ENCODE results near the gene HSPA1L.

Gene HSPA1L

DNA sequence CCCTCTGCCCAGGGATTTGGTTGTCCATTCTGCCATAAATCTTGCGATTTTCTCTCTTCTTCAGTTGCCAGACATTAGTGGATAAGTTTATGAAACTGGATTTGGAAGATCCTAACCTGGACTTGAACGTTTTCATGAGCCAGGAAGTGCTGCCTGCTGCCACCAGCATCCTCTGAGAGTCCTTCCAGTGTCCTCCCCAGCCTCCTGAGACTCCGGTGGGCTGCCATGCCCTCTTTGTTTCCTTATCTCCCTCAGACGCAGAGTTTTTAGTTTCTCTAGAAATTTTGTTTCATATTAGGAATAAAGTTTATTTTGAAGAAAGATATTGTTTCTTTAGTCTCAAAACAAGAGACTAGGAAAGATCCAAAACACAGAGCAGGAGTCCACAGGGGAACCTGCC, 52.7 kb downstream of the HSPA1L start, which contains the start of gene SAPCD1:
TSS of gene SAPCD1 (plus strand) at position 301 of the 400 bp plus-strand sequence. CDS start 399 bp downstream, outside the sequence.
- H3K27ac ChIP-seq, result peak within 1 kb of the TSS; percentile 23; the same call in 1 of the 2 replicates
- TF ChIP-seq ZFX (IDR thresholded peaks at IDR 0.05; ENCODE audit: borderline replicate concordance), result no peak
- TF ChIP-seq, protein P1, sequence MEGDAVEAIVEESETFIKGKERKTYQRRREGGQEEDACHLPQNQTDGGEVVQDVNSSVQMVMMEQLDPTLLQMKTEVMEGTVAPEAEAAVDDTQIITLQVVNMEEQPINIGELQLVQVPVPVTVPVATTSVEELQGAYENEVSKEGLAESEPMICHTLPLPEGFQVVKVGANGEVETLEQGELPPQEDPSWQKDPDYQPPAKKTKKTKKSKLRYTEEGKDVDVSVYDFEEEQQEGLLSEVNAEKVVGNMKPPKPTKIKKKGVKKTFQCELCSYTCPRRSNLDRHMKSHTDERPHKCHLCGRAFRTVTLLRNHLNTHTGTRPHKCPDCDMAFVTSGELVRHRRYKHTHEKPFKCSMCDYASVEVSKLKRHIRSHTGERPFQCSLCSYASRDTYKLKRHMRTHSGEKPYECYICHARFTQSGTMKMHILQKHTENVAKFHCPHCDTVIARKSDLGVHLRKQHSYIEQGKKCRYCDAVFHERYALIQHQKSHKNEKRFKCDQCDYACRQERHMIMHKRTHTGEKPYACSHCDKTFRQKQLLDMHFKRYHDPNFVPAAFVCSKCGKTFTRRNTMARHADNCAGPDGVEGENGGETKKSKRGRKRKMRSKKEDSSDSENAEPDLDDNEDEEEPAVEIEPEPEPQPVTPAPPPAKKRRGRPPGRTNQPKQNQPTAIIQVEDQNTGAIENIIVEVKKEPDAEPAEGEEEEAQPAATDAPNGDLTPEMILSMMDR (IDR thresholded peaks at IDR 0.05), result no peak

- H3K27ac ChIP-seq, result no peak overlapping the region
- no peak for TF ChIP-seq ZFX (IDR thresholded peaks at IDR 0.05; ENCODE audit: borderline replicate concordance)
- TF ChIP-seq, protein P1 (IDR thresholded peaks at IDR 0.05), result no peak
These were observed 53.7 kb downstream of the HSPA1L start for GRCh38 chr6:31761343-31761742.

DNA sequence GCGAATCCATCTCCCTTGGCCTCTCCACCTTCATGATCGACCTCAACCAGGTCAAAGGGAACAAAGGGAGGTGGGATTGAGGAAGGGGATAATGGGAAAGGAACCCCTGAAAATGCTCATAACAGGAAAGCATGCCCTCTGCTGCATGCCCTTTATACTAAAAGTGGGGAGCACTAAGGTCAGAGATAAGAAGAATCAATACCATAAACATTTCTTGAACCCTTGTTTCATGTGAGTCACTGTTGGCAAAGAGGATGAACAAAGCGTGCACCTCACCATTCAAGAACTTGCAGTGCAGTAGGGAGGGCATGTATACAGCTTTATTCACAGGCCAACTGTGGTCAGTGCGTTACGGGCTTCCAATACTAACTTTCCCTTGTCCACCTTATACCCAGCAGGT, 54.3 kb downstream of the HSPA1L start:
- TF ChIP-seq, protein P1 (IDR thresholded peaks at IDR 0.05), result no peak
- TF ChIP-seq ZFX (IDR thresholded peaks at IDR 0.05; ENCODE audit: borderline replicate concordance), result no peak
- no peak overlapping the region for H3K27ac ChIP-seq

Data from 22Rv1 (cell line).